ENCODE results near the gene FBXO30. TPM values are rescaled to one million over a fixed set of nuclear protein-coding genes. Genes with fewer than 3 reads are reported as not detected.
A peak's percentile ranks its signal among the peaks of the same experiment; 100 is the strongest.

FBXO30 gene
- total and polyA plus RNA-seq, 9 of the 15 experiments (the other 6 are each of a cell fraction or from before 2014, with no cell fraction given), result 3.6 to 12.8 (median 7.1) TPM

DNA sequence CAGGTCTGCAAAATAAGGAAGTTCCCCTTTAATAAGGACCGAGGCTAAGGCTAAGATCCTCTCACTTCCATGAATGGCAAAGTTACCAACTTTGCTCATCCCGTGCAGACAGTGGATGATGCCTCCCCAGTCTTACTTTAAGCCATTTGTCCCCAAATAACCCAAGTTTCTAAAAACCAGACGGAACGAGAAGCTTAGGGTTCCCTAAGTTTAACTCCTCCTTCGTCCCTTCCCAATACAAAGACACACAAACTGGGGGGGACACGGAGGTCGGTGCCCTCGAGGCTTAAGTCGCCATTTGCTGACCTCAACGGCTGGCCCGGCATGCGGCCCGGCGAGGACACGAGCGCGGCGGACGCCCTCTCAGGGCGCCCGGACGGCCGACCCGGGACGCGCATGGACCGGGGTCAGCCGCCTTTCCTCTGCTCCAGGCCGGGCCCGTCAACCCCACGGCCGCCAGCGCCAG is 527 bp downstream of the FBXO30 start (continued):
- TF ChIP-seq, protein P1, sequence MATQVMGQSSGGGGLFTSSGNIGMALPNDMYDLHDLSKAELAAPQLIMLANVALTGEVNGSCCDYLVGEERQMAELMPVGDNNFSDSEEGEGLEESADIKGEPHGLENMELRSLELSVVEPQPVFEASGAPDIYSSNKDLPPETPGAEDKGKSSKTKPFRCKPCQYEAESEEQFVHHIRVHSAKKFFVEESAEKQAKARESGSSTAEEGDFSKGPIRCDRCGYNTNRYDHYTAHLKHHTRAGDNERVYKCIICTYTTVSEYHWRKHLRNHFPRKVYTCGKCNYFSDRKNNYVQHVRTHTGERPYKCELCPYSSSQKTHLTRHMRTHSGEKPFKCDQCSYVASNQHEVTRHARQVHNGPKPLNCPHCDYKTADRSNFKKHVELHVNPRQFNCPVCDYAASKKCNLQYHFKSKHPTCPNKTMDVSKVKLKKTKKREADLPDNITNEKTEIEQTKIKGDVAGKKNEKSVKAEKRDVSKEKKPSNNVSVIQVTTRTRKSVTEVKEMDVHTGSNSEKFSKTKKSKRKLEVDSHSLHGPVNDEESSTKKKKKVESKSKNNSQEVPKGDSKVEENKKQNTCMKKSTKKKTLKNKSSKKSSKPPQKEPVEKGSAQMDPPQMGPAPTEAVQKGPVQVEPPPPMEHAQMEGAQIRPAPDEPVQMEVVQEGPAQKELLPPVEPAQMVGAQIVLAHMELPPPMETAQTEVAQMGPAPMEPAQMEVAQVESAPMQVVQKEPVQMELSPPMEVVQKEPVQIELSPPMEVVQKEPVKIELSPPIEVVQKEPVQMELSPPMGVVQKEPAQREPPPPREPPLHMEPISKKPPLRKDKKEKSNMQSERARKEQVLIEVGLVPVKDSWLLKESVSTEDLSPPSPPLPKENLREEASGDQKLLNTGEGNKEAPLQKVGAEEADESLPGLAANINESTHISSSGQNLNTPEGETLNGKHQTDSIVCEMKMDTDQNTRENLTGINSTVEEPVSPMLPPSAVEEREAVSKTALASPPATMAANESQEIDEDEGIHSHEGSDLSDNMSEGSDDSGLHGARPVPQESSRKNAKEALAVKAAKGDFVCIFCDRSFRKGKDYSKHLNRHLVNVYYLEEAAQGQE (IDR thresholded peaks at IDR 0.05; ENCODE audit: borderline replicate concordance), result no peak
- TF ChIP-seq, protein P1 (CRISPR knock-in tag; IDR thresholded peaks at IDR 0.05; ENCODE audit: low read depth), result peak; percentile 54; the same call in 1 of the 2 replicates
- TF ChIP-seq, protein P2, sequence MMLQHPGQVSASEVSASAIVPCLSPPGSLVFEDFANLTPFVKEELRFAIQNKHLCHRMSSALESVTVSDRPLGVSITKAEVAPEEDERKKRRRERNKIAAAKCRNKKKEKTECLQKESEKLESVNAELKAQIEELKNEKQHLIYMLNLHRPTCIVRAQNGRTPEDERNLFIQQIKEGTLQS (IDR thresholded peaks at IDR 0.05), result no peak
- TF ChIP-seq, protein P2 (CRISPR knock-in tag; conservative IDR thresholded peaks at IDR 0.05), result no peak
- no peak for TF ChIP-seq ZNF174 (CRISPR knock-in tag; IDR thresholded peaks at IDR 0.05)
- TF ChIP-seq ERF (CRISPR knock-in tag; IDR thresholded peaks at IDR 0.05), result peak; percentile 89; the same call in 1 of the 2 replicates
- TF ChIP-seq ZKSCAN3 (CRISPR knock-in tag; IDR thresholded peaks at IDR 0.05), result no peak
- 0 out of 4 replicates have a peak, but pooled peaks of 1 of the 2 experiments have one; percentile 48 for TF ChIP-seq SIN3A (IDR thresholded peaks at IDR 0.05; ENCODE audit: borderline replicate concordance in 2 of 2, control insufficient read depth in 1 of 2, low read depth in 2 of 2, low read length in 2 of 2)
- no peak for TF ChIP-seq HDAC3 (IDR thresholded peaks at IDR 0.05; ENCODE audit: borderline replicate concordance, partially characterized antibody)
- TF ChIP-seq FOXK1 (CRISPR knock-in tag; IDR thresholded peaks at IDR 0.05; ENCODE audit: borderline replicate concordance), result peak; percentile 90; the same call in 1 of the 2 replicates
- TF ChIP-seq, protein P3, sequence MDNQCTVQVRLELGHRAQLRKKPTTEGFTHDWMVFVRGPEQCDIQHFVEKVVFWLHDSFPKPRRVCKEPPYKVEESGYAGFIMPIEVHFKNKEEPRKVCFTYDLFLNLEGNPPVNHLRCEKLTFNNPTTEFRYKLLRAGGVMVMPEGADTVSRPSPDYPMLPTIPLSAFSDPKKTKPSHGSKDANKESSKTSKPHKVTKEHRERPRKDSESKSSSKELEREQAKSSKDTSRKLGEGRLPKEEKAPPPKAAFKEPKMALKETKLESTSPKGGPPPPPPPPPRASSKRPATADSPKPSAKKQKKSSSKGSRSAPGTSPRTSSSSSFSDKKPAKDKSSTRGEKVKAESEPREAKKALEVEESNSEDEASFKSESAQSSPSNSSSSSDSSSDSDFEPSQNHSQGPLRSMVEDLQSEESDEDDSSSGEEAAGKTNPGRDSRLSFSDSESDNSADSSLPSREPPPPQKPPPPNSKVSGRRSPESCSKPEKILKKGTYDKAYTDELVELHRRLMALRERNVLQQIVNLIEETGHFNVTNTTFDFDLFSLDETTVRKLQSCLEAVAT (IDR thresholded peaks at IDR 0.05), result peak in 1 of 2 experiments; percentile 84
- TF ChIP-seq, protein P4, sequence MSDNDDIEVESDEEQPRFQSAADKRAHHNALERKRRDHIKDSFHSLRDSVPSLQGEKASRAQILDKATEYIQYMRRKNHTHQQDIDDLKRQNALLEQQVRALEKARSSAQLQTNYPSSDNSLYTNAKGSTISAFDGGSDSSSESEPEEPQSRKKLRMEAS (CRISPR knock-in tag; IDR thresholded peaks at IDR 0.05), result peak; percentile 65; the same call in 1 of the 2 replicates
- no peak for TF ChIP-seq POU5F1 (IDR thresholded peaks at IDR 0.05; ENCODE audit: borderline replicate concordance, low read depth, low read length, partially characterized antibody)
- TF ChIP-seq SPI1 (IDR thresholded peaks at IDR 0.05; ENCODE audit: borderline replicate concordance, low read depth, low read length), result peak; percentile 62
- TF ChIP-seq, protein P5, sequence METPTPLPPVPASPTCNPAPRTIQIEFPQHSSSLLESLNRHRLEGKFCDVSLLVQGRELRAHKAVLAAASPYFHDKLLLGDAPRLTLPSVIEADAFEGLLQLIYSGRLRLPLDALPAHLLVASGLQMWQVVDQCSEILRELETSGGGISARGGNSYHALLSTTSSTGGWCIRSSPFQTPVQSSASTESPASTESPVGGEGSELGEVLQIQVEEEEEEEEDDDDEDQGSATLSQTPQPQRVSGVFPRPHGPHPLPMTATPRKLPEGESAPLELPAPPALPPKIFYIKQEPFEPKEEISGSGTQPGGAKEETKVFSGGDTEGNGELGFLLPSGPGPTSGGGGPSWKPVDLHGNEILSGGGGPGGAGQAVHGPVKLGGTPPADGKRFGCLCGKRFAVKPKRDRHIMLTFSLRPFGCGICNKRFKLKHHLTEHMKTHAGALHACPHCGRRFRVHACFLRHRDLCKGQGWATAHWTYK (CRISPR knock-in tag; IDR thresholded peaks at IDR 0.05), result peak; percentile 84; the same call in 1 of the 2 replicates
- TF ChIP-seq HEY1 (CRISPR knock-in tag; IDR thresholded peaks at IDR 0.05; ENCODE audit: borderline replicate concordance), result no peak

Measured in K562 (cell line).